ENCODE measurements around the gene ANKS1A.

DNA sequence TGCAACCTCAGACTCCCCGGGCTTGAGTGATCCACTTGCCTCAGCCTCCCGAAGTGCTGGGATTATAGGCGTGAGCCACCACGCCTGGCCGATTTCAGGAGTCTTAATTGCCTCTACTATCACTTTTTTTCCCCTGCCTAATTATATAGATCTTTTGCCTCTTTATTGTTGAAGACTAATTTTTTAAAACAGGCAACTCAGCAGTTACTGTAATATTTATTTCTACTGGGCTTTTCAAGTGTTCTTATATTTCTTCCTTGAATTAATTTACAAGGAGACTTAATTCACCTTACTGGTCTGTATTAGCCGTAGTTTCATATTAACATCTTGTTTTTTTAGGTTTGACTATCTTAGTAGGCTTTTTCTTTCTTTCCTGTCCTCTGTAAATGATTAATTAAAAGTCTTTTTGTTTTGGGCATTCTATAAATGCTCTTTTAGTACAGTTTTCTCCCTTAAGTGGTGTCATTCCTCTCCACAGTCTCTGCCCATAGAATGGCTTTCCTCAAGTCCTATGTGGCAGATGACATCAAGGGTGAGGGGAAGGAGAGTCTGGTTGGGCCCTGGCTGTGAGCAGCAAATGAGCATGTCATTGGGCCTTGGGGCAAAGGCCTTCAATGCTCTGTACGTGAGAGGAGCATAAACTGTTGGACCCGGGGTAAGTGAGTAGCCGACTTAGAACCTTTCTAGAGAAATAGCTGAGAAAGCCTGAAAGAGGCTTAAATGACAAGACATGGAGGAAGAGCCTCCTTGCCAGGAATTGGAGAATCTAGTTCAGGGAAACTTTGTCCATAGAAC, 36.0 kb downstream of the ANKS1A start:
- TF ChIP-seq CTCF (IDR thresholded peaks at IDR 0.05) (no peak), EZH2 (IDR thresholded peaks at IDR 0.05) (no peak), EZH2phosphoT487 (IDR thresholded peaks at IDR 0.05) (no peak)

Measured in neural progenitor cell (in vitro differentiated cells).